ENCODE results near the gene MAGI2. TPM values are rescaled to one million over a fixed set of nuclear protein-coding genes. Genes with fewer than 3 reads are reported as not detected.
A peak's percentile ranks its signal among the peaks of the same experiment; 100 is the strongest.

MAGI2 gene
- total RNA-seq, 1 experiment from 2014 or later: 0.25 TPM

- Histone ChIP-seq H3K4me1 (peaks cover 12% of the 10 kb centered on the region), H3K36me3 (ENCODE audit: control insufficient read depth, insufficient read depth, low read length) (no peaks in the 10 kb centered on the region), H3K9me3 (0 out of 2 replicates have a peak, but pooled peaks cover 2% of the 10 kb centered on the region), H3K27me3 (replicated peaks; ENCODE audit: control insufficient read depth, insufficient read depth, low read length) (no peaks in the 10 kb centered on the region), H3K4me3 (ENCODE audit: low read depth, low read length) (no peak overlapping the region)
- intact Hi-C loops (cut with micrococcal nuclease; ENCODE audit: unreplicated experiment): no loop called here
- H3K4me1 Mint-ChIP-seq (ENCODE audit: low read depth, unreplicated experiment): peaks cover 21% of the 10 kb centered on the region
- H3K36me3 Mint-ChIP-seq (ENCODE audit: insufficient read depth, unreplicated experiment): no peaks in the 10 kb centered on the region
- BruUV-seq (replicated peaks): no TSS peak
- no peak for DNase-seq
- ChIA-PET CTCF (no interaction called here), POLR2A (no interaction called here)
- no peaks in the 10 kb centered on the region for H3K27me3 Mint-ChIP-seq (ENCODE audit: insufficient read depth, unreplicated experiment)
- no peak overlapping the region for H3K4me3 Mint-ChIP-seq (ENCODE audit: unreplicated experiment)
- peaks cover 7% of the 10 kb centered on the region for H3K9me3 Mint-ChIP-seq (ENCODE audit: unreplicated experiment)
- H3K27ac Mint-ChIP-seq (ENCODE audit: unreplicated experiment): no peak overlapping the region
- TF ChIP-seq CTCF (IDR thresholded peaks at IDR 0.05; ENCODE audit: insufficient read depth in 1 of 2, low read depth in 1 of 2, low read length in 1 of 2, severe bottlenecking in 1 of 2, unreplicated experiment in 1 of 2): no peak
These were observed 148.8 kb downstream of the MAGI2 start for GRCh38 chr7:79304711-79305110.

- H3K36me3 ChIP-seq (ENCODE audit: control insufficient read depth, insufficient read depth, low read length): no peaks in the 10 kb centered on the region
- H3K9me3 ChIP-seq: 0 out of 2 replicates have a peak, but pooled peaks cover 2% of the 10 kb centered on the region
- intact Hi-C loops (cut with micrococcal nuclease; ENCODE audit: unreplicated experiment): no loop called here
- H3K36me3 Mint-ChIP-seq (ENCODE audit: insufficient read depth, unreplicated experiment): no peaks in the 10 kb centered on the region
- H3K27me3 Mint-ChIP-seq (ENCODE audit: insufficient read depth, unreplicated experiment): no peaks in the 10 kb centered on the region
- peaks cover 15% of the 10 kb centered on the region for H3K4me1 ChIP-seq
- TF ChIP-seq CTCF (IDR thresholded peaks at IDR 0.05; ENCODE audit: insufficient read depth in 1 of 2, low read depth in 1 of 2, low read length in 1 of 2, severe bottlenecking in 1 of 2, unreplicated experiment in 1 of 2): no peak
- no TSS peak for BruUV-seq (replicated peaks)
- H3K27me3 ChIP-seq (replicated peaks; ENCODE audit: control insufficient read depth, insufficient read depth, low read length): no peaks in the 10 kb centered on the region
- CTCF ChIA-PET: interaction anchor here (1.4 to 1.5 kb wide), 2 partner anchors 9 to 20 kb away, joined by 5 to 6 read pairs; no protein-coding TSS in a partner anchor
- peaks cover 18% of the 10 kb centered on the region for H3K9me3 Mint-ChIP-seq (ENCODE audit: unreplicated experiment)
- POLR2A ChIA-PET: no interaction called here
- no peak for DNase-seq
- H3K4me3 Mint-ChIP-seq (ENCODE audit: unreplicated experiment): no peak overlapping the region
- H3K27ac Mint-ChIP-seq (ENCODE audit: unreplicated experiment): no peak overlapping the region
- peaks cover 21% of the 10 kb centered on the region for H3K4me1 Mint-ChIP-seq (ENCODE audit: low read depth, unreplicated experiment)
- H3K4me3 ChIP-seq (ENCODE audit: low read depth, low read length): no peak overlapping the region
These were observed 151.2 kb downstream of the MAGI2 start for GRCh38 chr7:79302293-79302692.

GRCh38 chr7:79301419-79301818, 152.0 kb downstream of the MAGI2 start:
- no peaks in the 10 kb centered on the region for H3K36me3 ChIP-seq (ENCODE audit: control insufficient read depth, insufficient read depth, low read length)
- Mint-ChIP-seq H3K4me3 (ENCODE audit: unreplicated experiment) (no peak overlapping the region), H3K27me3 (ENCODE audit: insufficient read depth, unreplicated experiment) (no peaks in the 10 kb centered on the region), H3K9me3 (ENCODE audit: unreplicated experiment) (peaks cover 18% of the 10 kb centered on the region), H3K4me1 (ENCODE audit: low read depth, unreplicated experiment) (peaks cover 21% of the 10 kb centered on the region), H3K36me3 (ENCODE audit: insufficient read depth, unreplicated experiment) (no peaks in the 10 kb centered on the region), H3K27ac (ENCODE audit: unreplicated experiment) (no peak overlapping the region)
- BruUV-seq (replicated peaks): no TSS peak
- ChIA-PET CTCF (interaction anchor here (1.4 to 1.5 kb wide), 2 partner anchors 9 to 19 kb away, joined by 5 to 6 read pairs; no protein-coding TSS in a partner anchor), POLR2A (no interaction called here)
- intact Hi-C loops (cut with micrococcal nuclease; ENCODE audit: unreplicated experiment): loop anchor here (2.0 kb wide), 1 partner anchor 205 kb away; no protein-coding TSS in a partner anchor
- H3K27me3 ChIP-seq (replicated peaks; ENCODE audit: control insufficient read depth, insufficient read depth, low read length): no peaks in the 10 kb centered on the region
- DNase-seq: peak in 1 of 2 experiments; percentile 8
- no peak for TF ChIP-seq CTCF (IDR thresholded peaks at IDR 0.05; ENCODE audit: insufficient read depth in 1 of 2, low read depth in 1 of 2, low read length in 1 of 2, severe bottlenecking in 1 of 2, unreplicated experiment in 1 of 2)
- no peak overlapping the region for H3K4me3 ChIP-seq (ENCODE audit: low read depth, low read length)
- H3K9me3 ChIP-seq: 0 out of 2 replicates have a peak, but pooled peaks cover 1% of the 10 kb centered on the region
- H3K4me1 ChIP-seq: peaks cover 15% of the 10 kb centered on the region
